ENCODE data around the gene CA9. TPM values are rescaled to one million over a fixed set of nuclear protein-coding genes. Genes with fewer than 3 reads are reported as not detected.
A peak's percentile ranks its signal among the peaks of the same experiment; 100 is the strongest.

CA9 gene
- total RNA-seq, 1 experiment from 2014 or later: 26.8 TPM

- H3K4me2 ChIP-seq (ENCODE audit: low read depth, low read length, poor library complexity, severe bottlenecking): no peak overlapping the region
- no peak overlapping the region for H3K4me3 ChIP-seq (ENCODE audit: low read length)
- H3K9ac ChIP-seq (ENCODE audit: low read length): no peak overlapping the region
- no peaks in the 10 kb centered on the region for H3K9me3 ChIP-seq (ENCODE audit: low read length)
- H3K79me2 ChIP-seq (ENCODE audit: low read length): peaks cover 58% of the 10 kb centered on the region
- H3K4me1 ChIP-seq (ENCODE audit: low read length): peaks cover 37% of the 10 kb centered on the region
- no peak overlapping the region for H2AFZ ChIP-seq (ENCODE audit: low read length)
- H3K9me2 ChIP-seq (replicated peaks; ENCODE audit: insufficient read depth, low read length): no peaks in the 10 kb centered on the region
- H3K36me3 ChIP-seq (ENCODE audit: insufficient read depth, low read length): peaks cover 25% of the 10 kb centered on the region; the same call in 1 of the 2 replicates
- H3K27ac ChIP-seq (ENCODE audit: low read length): no peak overlapping the region
- H3K27me3 ChIP-seq (ENCODE audit: low read length): no peaks in the 10 kb centered on the region
- peak; percentile 64 for DNase-seq
- peaks cover 3% of the 10 kb centered on the region; the same call in 1 of the 2 replicates for H4K20me1 ChIP-seq (ENCODE audit: insufficient read depth, low read depth, low read length)
Observed at GRCh38 chr9:35726931-35727330, 53.2 kb downstream of the CA9 start.

DNA sequence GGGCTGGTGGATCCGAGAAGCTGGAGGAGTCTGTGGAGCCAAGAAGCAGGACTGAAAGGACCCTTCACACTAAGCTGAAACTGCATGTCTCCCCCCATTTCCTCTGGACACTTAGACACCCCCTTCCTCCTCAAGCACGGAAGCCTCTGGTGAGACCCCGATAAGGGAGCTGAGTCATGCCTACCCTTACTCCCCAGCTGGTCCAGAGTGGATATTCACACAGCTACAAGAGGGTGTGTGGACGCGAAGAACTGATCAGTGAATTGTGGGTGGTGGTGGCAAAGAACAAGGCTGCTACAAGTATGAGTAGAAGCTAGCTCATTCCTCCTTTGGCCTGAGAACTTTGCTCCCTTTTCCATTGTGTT, 53.9 kb downstream of the CA9 start:
- Histone ChIP-seq H3K36me3 (ENCODE audit: insufficient read depth, low read length) (peaks cover 18% of the 10 kb centered on the region; the same call in 1 of the 2 replicates), H4K20me1 (ENCODE audit: insufficient read depth, low read depth, low read length) (peaks cover 3% of the 10 kb centered on the region; the same call in 1 of the 2 replicates), H3K79me2 (ENCODE audit: low read length) (peaks cover 58% of the 10 kb centered on the region), H3K4me3 (ENCODE audit: low read length) (no peak overlapping the region), H3K4me1 (ENCODE audit: low read length) (peaks cover 37% of the 10 kb centered on the region), H3K9me3 (ENCODE audit: low read length) (no peaks in the 10 kb centered on the region), H3K27ac (ENCODE audit: low read length) (no peak overlapping the region), H3K27me3 (ENCODE audit: low read length) (no peaks in the 10 kb centered on the region), H3K9me2 (replicated peaks; ENCODE audit: insufficient read depth, low read length) (no peaks in the 10 kb centered on the region), H3K4me2 (ENCODE audit: low read depth, low read length, poor library complexity, severe bottlenecking) (no peak overlapping the region), H2AFZ (ENCODE audit: low read length) (no peak overlapping the region), H3K9ac (ENCODE audit: low read length) (no peak overlapping the region)
- DNase-seq: no peak

DNA sequence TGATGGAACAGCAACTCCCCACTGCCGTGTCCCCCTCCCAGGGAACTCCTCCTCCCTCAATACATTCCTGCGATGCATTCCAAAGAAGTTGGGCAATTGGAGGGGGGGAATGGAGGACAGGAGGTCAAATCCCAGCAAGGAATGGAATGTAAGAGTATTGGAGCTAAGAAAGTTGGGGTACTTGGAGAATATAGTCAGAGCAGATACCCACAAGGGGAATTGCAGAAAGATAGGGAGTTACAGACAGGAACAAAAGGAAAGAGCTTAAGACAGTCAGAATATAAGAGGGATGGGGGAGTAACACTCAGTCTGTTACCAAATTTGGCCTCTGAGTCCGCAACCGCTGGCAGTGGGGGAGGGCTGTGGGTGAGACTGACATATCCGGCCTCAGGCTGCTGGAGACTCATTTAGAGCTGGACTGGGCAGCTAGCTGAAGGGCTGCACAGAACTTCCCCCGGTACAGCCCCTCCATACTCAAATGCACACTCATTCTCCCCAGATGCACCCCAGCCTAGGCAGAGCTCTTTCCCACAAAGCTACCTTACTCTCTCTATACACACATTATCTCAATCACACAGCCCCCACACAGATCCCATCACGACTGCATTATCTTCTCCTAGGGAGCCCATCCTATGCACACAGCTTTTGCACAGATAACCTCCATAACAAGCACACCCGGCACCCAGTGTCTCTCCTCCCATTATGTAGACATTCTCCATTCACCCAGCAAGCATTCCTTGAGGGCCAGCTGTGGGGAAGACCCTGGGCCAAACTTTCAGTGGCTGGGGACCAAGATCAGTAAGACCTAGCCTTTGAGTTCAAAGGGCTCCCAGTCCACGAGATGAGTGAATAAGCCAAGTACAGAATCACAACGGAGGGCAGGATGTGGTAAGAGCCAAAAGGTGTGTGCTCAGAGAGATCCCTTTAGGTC, 54.6 kb downstream of the CA9 start:
- H4K20me1 ChIP-seq (ENCODE audit: insufficient read depth, low read depth, low read length): peaks cover 3% of the 10 kb centered on the region; the same call in 1 of the 2 replicates
- peak overlapping the region; percentile 21; the same call in 1 of the 2 replicates for H3K9ac ChIP-seq (ENCODE audit: low read length)
- peaks cover 62% of the 10 kb centered on the region for H3K79me2 ChIP-seq (ENCODE audit: low read length)
- H3K4me3 ChIP-seq (ENCODE audit: low read length): peak overlapping the region; percentile 6; the same call in 1 of the 2 replicates
- peaks cover 16% of the 10 kb centered on the region; the same call in 1 of the 2 replicates for H3K36me3 ChIP-seq (ENCODE audit: insufficient read depth, low read length)
- H3K27ac ChIP-seq (ENCODE audit: low read length): no peak overlapping the region
- H3K4me2 ChIP-seq (ENCODE audit: low read depth, low read length, poor library complexity, severe bottlenecking): peak overlapping the region; percentile 99
- no peaks in the 10 kb centered on the region for H3K27me3 ChIP-seq (ENCODE audit: low read length)
- H3K9me2 ChIP-seq (replicated peaks; ENCODE audit: insufficient read depth, low read length): no peaks in the 10 kb centered on the region
- DNase-seq: no peak
- H2AFZ ChIP-seq (ENCODE audit: low read length): no peak overlapping the region
- peaks cover 42% of the 10 kb centered on the region for H3K4me1 ChIP-seq (ENCODE audit: low read length)
- no peaks in the 10 kb centered on the region for H3K9me3 ChIP-seq (ENCODE audit: low read length)

GRCh38 chr9:35729101-35729500, 55.4 kb downstream of the CA9 start:
- DNase-seq: no peak
- Histone ChIP-seq H3K4me2 (ENCODE audit: low read depth, low read length, poor library complexity, severe bottlenecking) (peak overlapping the region; percentile 99), H3K27ac (ENCODE audit: low read length) (no peak overlapping the region), H3K9me2 (replicated peaks; ENCODE audit: insufficient read depth, low read length) (no peaks in the 10 kb centered on the region), H2AFZ (ENCODE audit: low read length) (no peak overlapping the region), H3K4me3 (ENCODE audit: low read length) (peak overlapping the region; percentile 93; the same call in 1 of the 2 replicates), H3K27me3 (ENCODE audit: low read length) (no peaks in the 10 kb centered on the region), H3K9me3 (ENCODE audit: low read length) (no peaks in the 10 kb centered on the region), H3K36me3 (ENCODE audit: insufficient read depth, low read length) (peaks cover 13% of the 10 kb centered on the region; the same call in 1 of the 2 replicates), H3K4me1 (ENCODE audit: low read length) (peaks cover 50% of the 10 kb centered on the region), H3K9ac (ENCODE audit: low read length) (peak overlapping the region; percentile 98), H3K79me2 (ENCODE audit: low read length) (peaks cover 63% of the 10 kb centered on the region), H4K20me1 (ENCODE audit: insufficient read depth, low read depth, low read length) (peaks cover 3% of the 10 kb centered on the region; the same call in 1 of the 2 replicates)

DNA sequence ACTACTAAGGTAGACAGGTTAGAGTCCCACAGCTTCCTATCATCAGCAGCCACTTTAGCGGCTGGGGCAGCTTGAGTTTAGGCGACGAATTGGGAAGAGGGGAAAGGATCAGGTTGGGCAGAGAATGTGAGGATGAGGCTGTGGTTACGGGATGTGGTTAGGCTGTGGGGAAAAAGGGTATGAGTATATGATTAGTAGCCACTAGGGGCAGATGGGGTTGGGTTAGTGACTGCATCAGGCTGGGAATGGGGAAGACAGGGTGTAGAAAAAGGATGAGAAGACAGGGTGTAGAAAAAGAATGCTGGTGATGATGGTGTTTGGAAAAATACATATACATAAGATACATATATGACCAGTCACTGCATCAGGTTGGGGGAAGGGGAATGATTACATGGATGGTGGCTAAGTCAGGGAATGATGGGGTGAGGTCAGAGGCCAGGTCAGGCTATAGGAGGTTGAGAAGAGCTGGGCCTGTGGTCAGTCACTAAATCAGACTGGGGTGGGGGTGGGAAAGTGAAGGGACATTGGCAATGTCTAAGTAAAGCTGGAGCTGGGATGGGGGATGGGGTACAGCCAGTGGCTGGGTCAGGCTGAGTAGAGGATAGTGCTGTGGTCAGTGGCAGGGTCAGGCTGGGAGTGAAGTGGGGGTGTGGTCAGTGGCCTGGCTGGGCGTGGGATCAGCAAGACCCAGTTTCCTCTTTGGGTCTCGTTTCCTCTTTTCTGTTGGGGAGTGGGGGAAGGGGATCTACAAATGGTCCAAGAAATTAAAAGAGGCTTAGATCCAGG, 56.2 kb downstream of the CA9 start:
- peaks cover 3% of the 10 kb centered on the region; the same call in 1 of the 2 replicates for H4K20me1 ChIP-seq (ENCODE audit: insufficient read depth, low read depth, low read length)
- no peak overlapping the region for H2AFZ ChIP-seq (ENCODE audit: low read length)
- peaks cover 54% of the 10 kb centered on the region for H3K4me1 ChIP-seq (ENCODE audit: low read length)
- peak overlapping the region; percentile 98 for H3K9ac ChIP-seq (ENCODE audit: low read length)
- peak overlapping the region; percentile 93 for H3K4me3 ChIP-seq (ENCODE audit: low read length)
- no peaks in the 10 kb centered on the region for H3K9me3 ChIP-seq (ENCODE audit: low read length)
- peak overlapping the region; percentile 99 for H3K4me2 ChIP-seq (ENCODE audit: low read depth, low read length, poor library complexity, severe bottlenecking)
- peaks cover 8% of the 10 kb centered on the region; the same call in 1 of the 2 replicates for H3K36me3 ChIP-seq (ENCODE audit: insufficient read depth, low read length)
- DNase-seq: peak; percentile 60
- H3K9me2 ChIP-seq (replicated peaks; ENCODE audit: insufficient read depth, low read length): no peaks in the 10 kb centered on the region
- H3K27ac ChIP-seq (ENCODE audit: low read length): peak overlapping the region; percentile 79
- H3K79me2 ChIP-seq (ENCODE audit: low read length): peaks cover 63% of the 10 kb centered on the region
- no peaks in the 10 kb centered on the region for H3K27me3 ChIP-seq (ENCODE audit: low read length)

GRCh38 chr9:35730486-35730854, 56.7 kb downstream of the CA9 start:
- H3K9ac ChIP-seq (ENCODE audit: low read length): peak overlapping the region; percentile 98
- H3K4me2 ChIP-seq (ENCODE audit: low read depth, low read length, poor library complexity, severe bottlenecking): peak overlapping the region; percentile 99
- no peak for DNase-seq
- no peak overlapping the region for H2AFZ ChIP-seq (ENCODE audit: low read length)
- peaks cover 12% of the 10 kb centered on the region; the same call in 1 of the 2 replicates for H3K36me3 ChIP-seq (ENCODE audit: insufficient read depth, low read length)
- H3K9me3 ChIP-seq (ENCODE audit: low read length): no peaks in the 10 kb centered on the region
- H3K9me2 ChIP-seq (replicated peaks; ENCODE audit: insufficient read depth, low read length): no peaks in the 10 kb centered on the region
- peaks cover 65% of the 10 kb centered on the region for H3K79me2 ChIP-seq (ENCODE audit: low read length)
- H3K4me1 ChIP-seq (ENCODE audit: low read length): peaks cover 54% of the 10 kb centered on the region
- no peaks in the 10 kb centered on the region for H3K27me3 ChIP-seq (ENCODE audit: low read length)
- peak overlapping the region; percentile 79 for H3K27ac ChIP-seq (ENCODE audit: low read length)
- peaks cover 3% of the 10 kb centered on the region; the same call in 1 of the 2 replicates for H4K20me1 ChIP-seq (ENCODE audit: insufficient read depth, low read depth, low read length)
- H3K4me3 ChIP-seq (ENCODE audit: low read length): peak overlapping the region; percentile 93

All from Karpas-422 (cell line).